ENCODE results near the gene HNRNPC. TPM values are rescaled to one million over a fixed set of nuclear protein-coding genes. Genes with fewer than 3 reads are reported as not detected.

Gene HNRNPC
- total and polyA plus RNA-seq, 2 of the 8 experiments (the other 6 are each of a cell fraction or from before 2014, with no cell fraction given) = 781 to 1,207 TPM

- TF ChIP-seq SP2 (IDR thresholded peaks at IDR 0.05; ENCODE audit: low read length) (no peak), GTF2F1 (IDR thresholded peaks at IDR 0.05; ENCODE audit: borderline replicate concordance, low read depth, low read length) (no peak), ZNF274 (IDR thresholded peaks at IDR 0.05; ENCODE audit: borderline replicate concordance, extremely low read depth, low read length) (no peak)
- POLR2A ChIA-PET (ENCODE audit: partially characterized antibody) = interaction anchor here (5.4 kb wide), 1 partner anchor 9 kb away, joined by 101 read pairs; no protein-coding TSS in a partner anchor
- H2AK5ac ChIP-seq (ENCODE audit: low read depth, low read length) = no peak overlapping the region
- H3K23me2 ChIP-seq (ENCODE audit: low read depth, low read length) = no peaks in the 10 kb centered on the region
- no peaks in the 10 kb centered on the region for H3K79me2 ChIP-seq (ENCODE audit: control insufficient read depth in 1 of 2, insufficient read depth in 2 of 2, low read length in 2 of 2)
- H3K4me3 ChIP-seq (ENCODE audit: extremely low read depth in 1 of 4, insufficient read depth in 2 of 4, low read depth in 3 of 4, low read length in 4 of 4) = no peak overlapping the region
- no peak overlapping the region for H2AFZ ChIP-seq (ENCODE audit: low read length)
- H3K4me2 ChIP-seq (ENCODE audit: insufficient read depth in 1 of 2, low read depth in 2 of 2, low read length in 2 of 2) = no peak overlapping the region
- H3K9me3 ChIP-seq (ENCODE audit: insufficient read depth in 2 of 2, low read depth in 1 of 2, low read length in 1 of 2) = no peaks in the 10 kb centered on the region
- H2BK20ac ChIP-seq (ENCODE audit: low read length) = no peak overlapping the region
- peaks cover 4 to 8% (median 6%) of the 10 kb centered on the region in 4 experiments; a peak in 6 of 7 replicates for H3K4me1 ChIP-seq (replicated peaks in 1 of 4; ENCODE audit: control insufficient read depth in 3 of 4, insufficient read depth in 4 of 4, low read length in 3 of 4)
- no peak overlapping the region for H3K9ac ChIP-seq (replicated peaks in 1 of 4; ENCODE audit: extremely low read depth in 1 of 4, low read depth in 3 of 4, low read length in 3 of 4)
- no peak overlapping the region for H4K5ac ChIP-seq (ENCODE audit: insufficient read length, low read depth, low read length)
- H3K56ac ChIP-seq (replicated peaks; ENCODE audit: insufficient read length, low read depth, low read length) = no peak overlapping the region
- H2BK12ac ChIP-seq (ENCODE audit: low read depth, low read length) = no peak overlapping the region
- CTCF ChIA-PET (ENCODE audit: partially characterized antibody) = no interaction called here
- no peak overlapping the region for H3K23ac ChIP-seq (ENCODE audit: insufficient read length)
- H3K36me3 ChIP-seq (ENCODE audit: control insufficient read depth in 2 of 4, insufficient read depth in 4 of 4, low read length in 3 of 4) = no peaks in the 10 kb centered on the region
- H3K27ac ChIP-seq (ENCODE audit: low read depth, low read length) = no peak overlapping the region
- no peaks in the 10 kb centered on the region for H4K20me1 ChIP-seq (replicated peaks in 1 of 2; ENCODE audit: control insufficient read depth in 1 of 2, insufficient read depth in 2 of 2, low read length in 2 of 2)
- H2BK15ac ChIP-seq (ENCODE audit: low read length) = no peak overlapping the region
- H3K4ac ChIP-seq (replicated peaks; ENCODE audit: insufficient read length, low read depth, low read length) = no peak overlapping the region
- H3K14ac ChIP-seq (ENCODE audit: insufficient read length) = no peak overlapping the region
- no peak overlapping the region for H4K91ac ChIP-seq (replicated peaks; ENCODE audit: insufficient read length, low read length)
- H3K27me3 ChIP-seq (replicated peaks in 1 of 4; ENCODE audit: control insufficient read depth in 3 of 4, extremely low read depth in 1 of 4, insufficient read depth in 3 of 4, low read length in 3 of 4) = no peaks in the 10 kb centered on the region; a peak in 1 of 7 replicates
- H2BK5ac ChIP-seq (ENCODE audit: low read depth, low read length) = no peak overlapping the region
- no peaks in the 10 kb centered on the region for H3K79me1 ChIP-seq (ENCODE audit: low read depth, low read length)
- no peak for FAIRE-seq
- no peak overlapping the region for H2BK120ac ChIP-seq (replicated peaks; ENCODE audit: low read depth, low read length)
- DNase-seq (ENCODE audit: low read depth in 1 of 2, low spot score in 2 of 2) = no peak
- H3K18ac ChIP-seq (ENCODE audit: extremely low read depth, low read length) = no peak overlapping the region
- H4K8ac ChIP-seq (ENCODE audit: extremely low read depth, insufficient read depth, low read length) = no peak overlapping the region
These were observed 74.6 kb downstream of the HNRNPC start for GRCh38 chr14:21194597-21194996.

All from H1 (cell line).